GM21528 (cell line): ENCODE measurements around the gene TFCP2.
A peak's percentile ranks its signal among the peaks of the same experiment; 100 is the strongest.

Source experiments
- ATAC-seq: cut with Tn5 transposase; IDR thresholded peaks from one replicate; pipeline ENCODE4 v1.9.1; 2021; ENCODE audit warnings: mild to moderate bottlenecking, moderate library complexity; ENCODE audit not compliant: unreplicated experiment, low FRiP score

Gene TFCP2

GRCh38 chr12:51048661-51049251 is 124.2 kb downstream of the TFCP2 start:
- ATAC-seq: no peak

- ATAC-seq: peak; percentile 95
These were observed 125.0 kb downstream of the TFCP2 start, which contains the start of gene LETMD1 for GRCh38 chr12:51047655-51048540. TSS of gene LETMD1 (plus strand) at chr12:51048327. CDS start at chr12:51048357, 30 bp downstream.
